Ectodermal cell (in vitro differentiated cells): ENCODE data around the gene FAM83C.

Source experiments
- H3K27ac ChIP-seq: 2 replicates; pipeline ENCODE4 v1.7.0; 2013; ENCODE audit warnings: mild to moderate bottlenecking, low read depth, low read length; ENCODE audit not compliant: insufficient read depth, poor library complexity, severe bottlenecking
- H3K27me3 ChIP-seq: 2 replicates; pipeline ENCODE4 v1.7.0; 2013; ENCODE audit warnings: mild to moderate bottlenecking, low read length; ENCODE audit not compliant: insufficient read depth, control insufficient read depth, poor library complexity, severe bottlenecking
- H3K36me3 ChIP-seq: one replicate; pipeline ENCODE4 v1.7.0; 2013; ENCODE audit warnings: low read length; ENCODE audit not compliant: control insufficient read depth, insufficient read depth
- H3K4me1 ChIP-seq: one replicate; pipeline ENCODE4 v1.7.0; 2013; ENCODE audit warnings: low read length; ENCODE audit not compliant: control insufficient read depth, insufficient read depth
- H3K4me3 ChIP-seq: 2 replicates; pipeline ENCODE4 v1.7.0; 2013; ENCODE audit warnings: low read depth, low read length, control low read depth; ENCODE audit not compliant: insufficient read depth
- H3K9me3 ChIP-seq: 2 replicates; pipeline ENCODE4 v1.7.0; 2013; ENCODE audit warnings: mild to moderate bottlenecking, low read length, moderate library complexity; ENCODE audit not compliant: control insufficient read depth
- WGBS, 2 experiments: methylation state at CpG; one replicate each; pipeline ENCODE4 v1.1.7; 2013; ENCODE audit warnings: missing lambda C conversion rate in 2 of 2; 5-methylcytosine and 5-hydroxymethylcytosine counted together

Gene FAM83C

GRCh38 chr20:35274172-35275092, 17.8 kb downstream of the FAM83C start:
- H3K27ac ChIP-seq, result no peak overlapping the region
- H3K36me3 ChIP-seq, result peaks cover 5% of the 10 kb centered on the region
- H3K27me3 ChIP-seq, result no peaks in the 10 kb centered on the region
- H3K9me3 ChIP-seq, result no peaks in the 10 kb centered on the region
- H3K4me1 ChIP-seq, result no peaks in the 10 kb centered on the region
- WGBS, 2 experiments, result 94% methylated on average over 24 of the region's 24 CpGs
- H3K4me3 ChIP-seq, result no peak overlapping the region

- H3K36me3 ChIP-seq, result no peaks in the 10 kb centered on the region
- no peaks in the 10 kb centered on the region for H3K27me3 ChIP-seq
- H3K4me1 ChIP-seq, result no peaks in the 10 kb centered on the region
- H3K27ac ChIP-seq, result no peak overlapping the region
- 82 to 84% methylated on average over 13 of the region's 13 CpGs for WGBS, 2 experiments
- H3K9me3 ChIP-seq, result no peaks in the 10 kb centered on the region
- no peak overlapping the region for H3K4me3 ChIP-seq
Measured at GRCh38 chr20:35273449-35274171, 18.6 kb downstream of the FAM83C start.

- H3K27ac ChIP-seq, result no peak overlapping the region
- no peaks in the 10 kb centered on the region for H3K27me3 ChIP-seq
- no peaks in the 10 kb centered on the region for H3K4me1 ChIP-seq
- no peak overlapping the region for H3K4me3 ChIP-seq
- no peaks in the 10 kb centered on the region for H3K9me3 ChIP-seq
- no peaks in the 10 kb centered on the region for H3K36me3 ChIP-seq
- 89 to 94% methylated on average over 7 of the region's 7 CpGs for WGBS, 2 experiments
Measured at GRCh38 chr20:35271904-35272303, 20.3 kb downstream of the FAM83C start.

- WGBS, 2 experiments, result 91 to 92% methylated on average over 20 of the region's 20 CpGs
Measured at GRCh38 chr20:35271073-35271882, 20.9 kb downstream of the FAM83C start.

GRCh38 chr20:35270021-35270902, 22.0 kb downstream of the FAM83C start:
- Histone ChIP-seq H3K9me3 (no peaks in the 10 kb centered on the region), H3K4me3 (no peak overlapping the region), H3K27ac (no peak overlapping the region), H3K27me3 (no peaks in the 10 kb centered on the region), H3K36me3 (no peaks in the 10 kb centered on the region), H3K4me1 (no peaks in the 10 kb centered on the region)
- WGBS, 2 experiments, result 94% methylated on average over 19 of the region's 19 CpGs

More at GRCh38 chr20:35271073-35271882, 20.9 kb downstream of the FAM83C start:
- no peaks in the 10 kb centered on the region for H3K27me3 ChIP-seq
- H3K4me1 ChIP-seq, result no peaks in the 10 kb centered on the region
- H3K36me3 ChIP-seq, result no peaks in the 10 kb centered on the region
- H3K9me3 ChIP-seq, result no peaks in the 10 kb centered on the region
- H3K4me3 ChIP-seq, result no peak overlapping the region
- no peak overlapping the region for H3K27ac ChIP-seq

- H3K9me3 ChIP-seq, result no peaks in the 10 kb centered on the region
- H3K4me1 ChIP-seq, result peaks cover 4% of the 10 kb centered on the region
- 51 to 52% methylated on average over 14 of the region's 14 CpGs for WGBS, 2 experiments
- H3K4me3 ChIP-seq, result no peak overlapping the region
- no peaks in the 10 kb centered on the region for H3K27me3 ChIP-seq
- H3K36me3 ChIP-seq, result no peaks in the 10 kb centered on the region
- H3K27ac ChIP-seq, result no peak overlapping the region
Measured at GRCh38 chr20:35269055-35269781, 23.0 kb downstream of the FAM83C start.

GRCh38 chr20:35267092-35267491, 25.1 kb downstream of the FAM83C start:
- H3K4me1 ChIP-seq, result peaks cover 13% of the 10 kb centered on the region
- H3K27ac ChIP-seq, result no peak overlapping the region
- 94 to 97% methylated on average over 16 of the region's 16 CpGs for WGBS, 2 experiments
- H3K36me3 ChIP-seq, result no peaks in the 10 kb centered on the region
- no peaks in the 10 kb centered on the region for H3K27me3 ChIP-seq
- H3K4me3 ChIP-seq, result no peak overlapping the region
- no peaks in the 10 kb centered on the region for H3K9me3 ChIP-seq

- no peak overlapping the region for H3K4me3 ChIP-seq
- WGBS, 2 experiments, result 74 to 79% methylated on average over 1 of the region's 1 CpG
- no peaks in the 10 kb centered on the region for H3K27me3 ChIP-seq
- H3K36me3 ChIP-seq, result no peaks in the 10 kb centered on the region
- H3K27ac ChIP-seq, result no peak overlapping the region
- no peaks in the 10 kb centered on the region for H3K9me3 ChIP-seq
- peaks cover 28% of the 10 kb centered on the region for H3K4me1 ChIP-seq
Measured at GRCh38 chr20:35264755-35265154, 27.5 kb downstream of the FAM83C start.
